Vagina (tissue), 2 donors: ENCODE results near the gene CPVL.

Experiments
- POLR2A ChIP-seq, 2 donors: fragments of 450-650 bp; IDR thresholded peaks; one replicate each; pipeline ENCODE4 v1.6.1; 2017; ENCODE audit warnings: antibody characterized with exemption in 2 of 2, mild to moderate bottlenecking in 2 of 2, moderate library complexity in 2 of 2
- POLR2AphosphoS5 ChIP-seq, 2 donors: sonication (generic); formaldehyde crosslinking; IDR thresholded peaks; one replicate each; pipeline ENCODE4 v1.9.0; 2017; ENCODE audit warnings: antibody characterized with exemption in 2 of 2, mild to moderate bottlenecking in 2 of 2, low read depth in 1 of 2; ENCODE audit not compliant: insufficient read depth in 1 of 2
- TF ChIP-seq, protein P1 (sequence below), 3 experiments: fragments of 450-650 bp in 2 of 3; fragments of 200-600 bp in 1 of 3; sonication (generic) in 1 of 3; IDR thresholded peaks; one replicate each; pipeline ENCODE4 v1.5.1; 2017 to 2019; ENCODE audit warnings: antibody characterized with exemption in 3 of 3, mild to moderate bottlenecking in 2 of 3, moderate library complexity in 2 of 3

DNA sequence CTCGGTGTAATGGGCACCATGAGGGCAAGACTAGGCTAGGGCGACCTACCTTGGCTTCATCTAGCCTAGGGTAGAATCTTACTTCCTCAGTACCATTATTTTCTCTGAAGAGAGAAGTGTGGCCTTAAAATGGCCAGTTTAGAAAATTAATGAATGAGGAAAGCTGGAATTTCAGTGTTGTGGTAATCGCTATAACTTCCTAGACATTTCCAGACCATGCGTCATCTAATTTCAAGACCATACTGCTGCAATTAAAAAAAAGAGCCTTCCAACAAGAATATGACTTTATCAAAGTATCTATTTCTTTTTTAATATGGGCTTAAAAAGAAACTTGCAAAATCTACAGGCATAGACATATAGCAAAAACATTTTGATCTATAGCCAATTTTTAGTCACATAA, 68.5 kb downstream of the CPVL start:
- TF ChIP-seq, protein P1, sequence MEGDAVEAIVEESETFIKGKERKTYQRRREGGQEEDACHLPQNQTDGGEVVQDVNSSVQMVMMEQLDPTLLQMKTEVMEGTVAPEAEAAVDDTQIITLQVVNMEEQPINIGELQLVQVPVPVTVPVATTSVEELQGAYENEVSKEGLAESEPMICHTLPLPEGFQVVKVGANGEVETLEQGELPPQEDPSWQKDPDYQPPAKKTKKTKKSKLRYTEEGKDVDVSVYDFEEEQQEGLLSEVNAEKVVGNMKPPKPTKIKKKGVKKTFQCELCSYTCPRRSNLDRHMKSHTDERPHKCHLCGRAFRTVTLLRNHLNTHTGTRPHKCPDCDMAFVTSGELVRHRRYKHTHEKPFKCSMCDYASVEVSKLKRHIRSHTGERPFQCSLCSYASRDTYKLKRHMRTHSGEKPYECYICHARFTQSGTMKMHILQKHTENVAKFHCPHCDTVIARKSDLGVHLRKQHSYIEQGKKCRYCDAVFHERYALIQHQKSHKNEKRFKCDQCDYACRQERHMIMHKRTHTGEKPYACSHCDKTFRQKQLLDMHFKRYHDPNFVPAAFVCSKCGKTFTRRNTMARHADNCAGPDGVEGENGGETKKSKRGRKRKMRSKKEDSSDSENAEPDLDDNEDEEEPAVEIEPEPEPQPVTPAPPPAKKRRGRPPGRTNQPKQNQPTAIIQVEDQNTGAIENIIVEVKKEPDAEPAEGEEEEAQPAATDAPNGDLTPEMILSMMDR (IDR thresholded peaks at IDR 0.05) = no peak
- TF ChIP-seq POLR2A (IDR thresholded peaks at IDR 0.05) (no peak), POLR2AphosphoS5 (IDR thresholded peaks at IDR 0.05; ENCODE audit: insufficient read depth in 1 of 2, low read depth in 1 of 2) (no peak)
